Sigmoid colon (tissue), 4 donors: ENCODE data around the gene FN3K.

ENCODE experiments used
- POLR2A ChIP-seq, 2 donors: fragments of 450-650 bp; IDR thresholded peaks; one replicate each; pipeline ENCODE4 v1.6.1; 2016; ENCODE audit warnings: antibody characterized with exemption in 2 of 2, mild to moderate bottlenecking in 2 of 2, moderate library complexity in 2 of 2
- POLR2AphosphoS5 ChIP-seq, 4 donors: sonication (generic); formaldehyde crosslinking; IDR thresholded peaks; one replicate each; pipeline ENCODE4 v1.6.1; 2017; ENCODE audit warnings: antibody characterized with exemption in 4 of 4
- TF ChIP-seq, protein P1 (sequence below), 4 experiments: fragments of 450-650 bp in 3 of 4; fragments of 200-600 bp in 1 of 4; IDR thresholded peaks; one replicate each; pipeline ENCODE4 v1.5.1; 2016 to 2019; ENCODE audit warnings: antibody characterized with exemption in 4 of 4, mild to moderate bottlenecking in 3 of 4, moderate library complexity in 2 of 4

DNA sequence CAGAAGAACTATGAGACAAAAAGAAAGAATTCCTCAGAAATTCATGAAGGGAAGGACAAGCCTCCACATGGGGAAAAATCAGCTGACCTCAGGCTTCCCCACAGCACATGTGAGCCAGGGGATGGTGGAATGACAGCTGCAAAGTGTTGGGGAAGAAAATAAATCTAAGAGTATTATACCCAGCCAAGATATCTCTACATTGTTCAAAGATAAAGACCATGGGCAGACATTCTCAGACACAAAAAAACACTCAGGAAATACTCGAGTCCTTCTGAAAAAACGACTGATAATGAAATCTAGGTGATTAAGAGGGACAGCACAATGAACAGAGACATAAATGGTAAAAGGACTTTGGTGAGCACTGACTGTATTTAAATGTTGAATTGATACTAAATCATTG is 40.8 kb upstream of the FN3K start:
- TF ChIP-seq, protein P1, sequence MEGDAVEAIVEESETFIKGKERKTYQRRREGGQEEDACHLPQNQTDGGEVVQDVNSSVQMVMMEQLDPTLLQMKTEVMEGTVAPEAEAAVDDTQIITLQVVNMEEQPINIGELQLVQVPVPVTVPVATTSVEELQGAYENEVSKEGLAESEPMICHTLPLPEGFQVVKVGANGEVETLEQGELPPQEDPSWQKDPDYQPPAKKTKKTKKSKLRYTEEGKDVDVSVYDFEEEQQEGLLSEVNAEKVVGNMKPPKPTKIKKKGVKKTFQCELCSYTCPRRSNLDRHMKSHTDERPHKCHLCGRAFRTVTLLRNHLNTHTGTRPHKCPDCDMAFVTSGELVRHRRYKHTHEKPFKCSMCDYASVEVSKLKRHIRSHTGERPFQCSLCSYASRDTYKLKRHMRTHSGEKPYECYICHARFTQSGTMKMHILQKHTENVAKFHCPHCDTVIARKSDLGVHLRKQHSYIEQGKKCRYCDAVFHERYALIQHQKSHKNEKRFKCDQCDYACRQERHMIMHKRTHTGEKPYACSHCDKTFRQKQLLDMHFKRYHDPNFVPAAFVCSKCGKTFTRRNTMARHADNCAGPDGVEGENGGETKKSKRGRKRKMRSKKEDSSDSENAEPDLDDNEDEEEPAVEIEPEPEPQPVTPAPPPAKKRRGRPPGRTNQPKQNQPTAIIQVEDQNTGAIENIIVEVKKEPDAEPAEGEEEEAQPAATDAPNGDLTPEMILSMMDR (IDR thresholded peaks at IDR 0.05): no peak
- TF ChIP-seq POLR2A (IDR thresholded peaks at IDR 0.05) (no peak), POLR2AphosphoS5 (IDR thresholded peaks at IDR 0.05) (no peak)
